Muscle of leg (tissue), 11 donors: ENCODE measurements around the gene SHC3. TPM values are rescaled to one million over a fixed set of nuclear protein-coding genes. Genes with fewer than 3 reads are reported as not detected.

Experiments
- DNase-seq: peaks from one replicate; pipeline ENCODE4 v3.0.0; 2013
- H3K27ac ChIP-seq: one replicate; pipeline ENCODE4 v1.5.1; 2013; ENCODE audit warnings: mild to moderate bottlenecking, low read length, control low read depth
- H3K27me3 ChIP-seq: one replicate; pipeline ENCODE4 v1.6.1; 2013; ENCODE audit warnings: low read length; ENCODE audit not compliant: control insufficient read depth, insufficient read depth
- H3K36me3 ChIP-seq: one replicate; pipeline ENCODE4 v1.6.1; 2013; ENCODE audit warnings: low read length; ENCODE audit not compliant: control insufficient read depth, insufficient read depth
- H3K4me1 ChIP-seq: one replicate; pipeline ENCODE4 v1.6.1; 2013; ENCODE audit warnings: low read length; ENCODE audit not compliant: control insufficient read depth, insufficient read depth
- H3K4me3 ChIP-seq: one replicate; pipeline ENCODE4 v1.5.1; 2013; ENCODE audit warnings: low read length, control low read depth
- H3K9me3 ChIP-seq: replicated peaks from 2 replicates; pipeline ENCODE4 v1.6.1; 2013; ENCODE audit warnings: low read depth, low read length; ENCODE audit not compliant: control insufficient read depth
- WGBS: methylation state at CpG from one replicate; pipeline ENCODE4 v1.1.5; 2013; ENCODE audit warnings: missing lambda C conversion rate; ENCODE audit not compliant: insufficient coverage; 5-methylcytosine and 5-hydroxymethylcytosine counted together
- polyA plus RNA-seq, 8 donors: library from polyadenylated mRNA; unstranded; fragments of 120-200 nt; gene quantifications; one replicate each; pipeline versions ENCODE4 v1.2.1 to v1.2.3, GENCODE V29; 2013; ENCODE audit warnings: inconsistent platforms in 1 of 8, low replicate concordance in 1 of 8; ENCODE audit not compliant: insufficient read length in 8 of 8, insufficient read depth in 1 of 8
- total RNA-seq: library from RNA; stranded (reverse); fragments of 120-200 nt; gene quantifications from one replicate; pipeline ENCODE4 v1.2.4, GENCODE V29; 2013

Gene SHC3
- total and polyA plus RNA-seq, 9 donors, result 0.45 to 1.1 (median 0.65) TPM

DNA sequence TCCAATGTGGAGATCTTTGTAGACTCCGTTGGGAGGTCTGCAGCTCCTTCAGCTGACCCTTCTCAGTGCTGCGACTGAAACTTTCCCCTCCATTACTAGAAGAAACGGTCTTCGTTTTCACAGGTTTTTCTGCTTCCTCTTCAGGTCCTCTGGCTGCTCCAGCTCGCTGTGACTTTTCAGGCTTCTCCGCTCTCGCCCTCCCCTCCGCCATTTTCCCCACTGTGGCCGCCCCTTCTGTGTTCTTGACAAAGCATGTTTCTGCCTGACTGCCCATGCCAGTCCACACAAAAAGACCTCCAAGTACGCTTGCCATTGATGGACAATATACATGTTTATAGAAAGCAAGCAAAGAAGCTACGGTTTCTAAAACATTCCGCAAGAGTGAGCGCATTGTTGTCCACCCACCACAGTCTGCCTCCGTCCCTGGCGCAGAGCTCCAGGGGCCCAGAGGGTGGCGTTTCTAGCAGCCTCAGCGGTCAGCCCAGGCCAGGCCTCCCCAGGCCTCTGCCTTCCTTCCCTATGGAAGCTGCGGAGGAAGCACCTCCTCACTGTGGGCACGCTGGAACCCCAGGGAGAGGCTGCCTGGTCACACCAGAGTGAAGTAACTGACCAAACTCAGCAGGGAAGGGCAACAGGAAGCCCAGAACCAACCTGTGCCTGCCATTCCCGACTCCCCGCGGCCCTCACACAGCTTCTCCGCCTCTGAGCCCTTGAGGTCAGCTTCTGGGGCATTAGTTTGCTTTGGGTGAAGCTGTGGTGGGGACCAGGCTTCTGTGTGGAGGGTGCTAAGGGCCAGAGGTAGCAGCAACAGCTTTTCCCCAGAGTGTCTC is 207.3 kb downstream of the SHC3 start:
- no peak for DNase-seq
- Histone ChIP-seq H3K4me3 (no peak overlapping the region), H3K27me3 (no peaks in the 10 kb centered on the region), H3K4me1 (no peaks in the 10 kb centered on the region), H3K36me3 (no peaks in the 10 kb centered on the region), H3K9me3 (peaks cover 2% of the 10 kb centered on the region), H3K27ac (no peak overlapping the region)
- 96% methylated on average over 19 of the region's 23 CpGs for WGBS

DNA sequence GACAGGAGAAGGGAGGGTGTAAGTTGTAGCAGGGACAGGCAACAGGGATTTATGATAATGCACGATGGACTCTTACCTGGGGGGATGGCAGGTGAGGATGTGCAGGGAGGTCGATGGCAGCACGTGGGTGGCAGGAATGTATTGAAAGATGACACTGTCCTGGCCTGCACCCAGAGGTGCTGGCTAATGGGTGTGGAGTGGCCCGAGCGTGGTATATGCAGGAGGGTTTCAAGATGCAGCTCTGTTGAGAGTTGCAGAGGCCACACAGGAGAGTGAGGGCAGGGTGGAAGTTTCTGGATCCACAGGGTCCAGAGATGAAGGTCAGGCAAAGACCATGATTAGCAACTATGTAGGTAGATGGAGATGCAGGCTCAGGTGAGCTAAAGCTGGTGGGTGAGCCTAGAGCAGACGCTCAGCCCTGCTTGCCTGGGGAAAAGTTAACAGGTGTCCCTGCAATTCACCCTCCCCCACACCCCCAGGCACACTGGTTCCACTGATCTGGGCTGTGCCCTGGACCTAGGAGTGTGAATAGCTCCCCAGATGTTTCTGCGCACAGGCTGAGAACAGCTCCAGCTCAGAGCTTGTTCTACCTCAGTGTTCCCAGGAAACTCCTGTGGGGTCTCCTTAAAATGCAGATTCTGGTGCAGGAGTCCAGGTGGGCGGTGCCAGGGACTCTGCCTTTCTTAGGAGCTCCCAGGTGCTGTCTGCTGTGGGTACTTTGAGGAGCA is 208.8 kb downstream of the SHC3 start:
- H3K36me3 ChIP-seq, result no peaks in the 10 kb centered on the region
- WGBS, result 48% methylated on average over 6 of the region's 8 CpGs
- no peak overlapping the region for H3K4me3 ChIP-seq

DNA sequence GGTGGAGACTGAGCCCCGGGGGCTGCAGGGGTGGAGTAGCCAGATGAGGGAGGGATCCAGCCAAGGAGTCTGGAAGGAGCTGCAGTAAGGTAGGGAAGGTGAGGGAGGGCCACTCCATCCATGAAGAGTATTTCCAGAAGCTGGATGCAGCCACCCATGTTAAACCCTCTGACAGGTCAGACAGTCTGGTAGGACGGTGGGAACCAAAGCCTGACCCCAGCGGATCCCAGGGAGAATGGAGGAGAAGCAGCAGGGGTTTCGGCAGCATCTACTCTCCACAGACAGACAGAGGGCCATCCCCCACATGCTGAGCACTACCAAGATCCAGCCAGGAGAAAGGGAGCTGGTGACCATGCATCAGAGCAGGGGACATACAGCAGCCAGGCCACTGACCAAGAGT is 209.8 kb downstream of the SHC3 start:
- no peak for DNase-seq
- Histone ChIP-seq H3K27ac (no peak overlapping the region), H3K9me3 (peaks cover 2% of the 10 kb centered on the region), H3K36me3 (no peaks in the 10 kb centered on the region), H3K27me3 (no peaks in the 10 kb centered on the region), H3K4me1 (no peaks in the 10 kb centered on the region), H3K4me3 (no peak overlapping the region)
- WGBS, result 85% methylated on average over 3 of the region's 4 CpGs

More for the DNA sequence above, 208.8 kb downstream of the SHC3 start:
- no peak for DNase-seq
- no peak overlapping the region for H3K27ac ChIP-seq
- H3K27me3 ChIP-seq, result no peaks in the 10 kb centered on the region
- H3K4me1 ChIP-seq, result no peaks in the 10 kb centered on the region
- peaks cover 2% of the 10 kb centered on the region for H3K9me3 ChIP-seq

DNA sequence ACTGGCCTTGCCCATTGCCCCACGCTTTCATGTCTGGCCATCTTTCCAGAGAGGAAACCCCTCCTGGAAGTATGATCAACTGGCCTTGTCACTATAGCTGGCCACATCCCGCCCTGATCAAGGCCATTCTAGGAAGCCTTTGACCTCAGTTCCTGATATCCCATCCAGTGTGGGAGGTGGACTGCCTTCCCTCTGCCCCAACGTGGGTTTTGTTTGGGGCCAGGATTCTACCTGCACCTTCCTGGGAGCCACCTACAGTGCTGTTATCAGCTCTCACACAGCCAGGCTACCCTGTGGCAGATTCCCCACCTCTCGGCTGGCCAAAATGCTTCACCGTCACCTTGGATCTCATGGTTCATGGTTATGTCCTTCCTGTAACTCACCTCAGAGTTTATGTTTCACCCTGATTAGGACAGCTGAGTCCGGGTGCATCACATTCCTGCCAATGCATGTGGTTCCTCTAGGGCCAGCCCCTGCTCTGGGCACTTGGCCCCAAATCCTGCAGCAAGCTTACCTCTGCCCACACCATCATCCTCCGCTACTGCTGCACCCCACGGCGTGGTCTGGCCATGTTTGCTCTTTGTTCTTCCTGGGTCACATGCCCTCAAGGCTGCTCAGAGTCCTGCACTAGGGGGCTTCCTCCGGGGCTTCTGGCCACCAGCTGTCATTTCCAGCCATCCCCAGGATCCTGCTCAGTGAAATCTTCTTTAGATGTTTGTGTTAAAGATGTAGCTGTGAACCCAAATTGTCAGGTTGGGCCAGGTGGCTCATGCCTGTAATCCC is 211.5 kb downstream of the SHC3 start:
- 84% methylated on average over 9 of the region's 10 CpGs for WGBS
- DNase-seq, result no peak
- H3K9me3 ChIP-seq, result no peaks in the 10 kb centered on the region
- H3K4me3 ChIP-seq, result no peak overlapping the region
- H3K4me1 ChIP-seq, result no peaks in the 10 kb centered on the region
- H3K36me3 ChIP-seq, result no peaks in the 10 kb centered on the region
- no peak overlapping the region for H3K27ac ChIP-seq
- H3K27me3 ChIP-seq, result no peaks in the 10 kb centered on the region

DNA sequence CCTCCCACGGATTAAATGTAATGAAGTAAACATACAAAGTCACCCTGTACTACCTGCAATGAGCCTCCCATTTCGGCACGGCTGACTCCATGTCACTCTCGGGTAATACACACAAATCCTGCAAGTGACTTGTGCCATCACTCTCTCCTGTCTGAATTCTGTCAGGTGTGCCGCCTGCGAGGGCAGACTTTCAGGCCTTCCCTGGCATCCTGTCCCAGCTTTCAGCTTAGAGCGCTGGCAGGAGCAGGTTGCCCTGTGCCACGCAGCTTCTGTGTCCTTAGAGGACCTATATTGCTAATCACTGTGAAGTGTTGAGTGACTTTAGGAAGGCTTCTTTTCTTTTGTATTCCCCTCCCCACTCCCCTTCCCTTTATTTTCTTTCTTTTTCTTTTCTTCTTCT is 213.1 kb downstream of the SHC3 start:
- DNase-seq, result no peak
- no peak overlapping the region for H3K4me3 ChIP-seq
- H3K9me3 ChIP-seq, result no peaks in the 10 kb centered on the region
- H3K36me3 ChIP-seq, result no peaks in the 10 kb centered on the region
- 75% methylated on average over 3 of the region's 8 CpGs for WGBS
- H3K27ac ChIP-seq, result no peak overlapping the region
- peaks cover 3% of the 10 kb centered on the region for H3K27me3 ChIP-seq
- H3K4me1 ChIP-seq, result no peaks in the 10 kb centered on the region

DNA sequence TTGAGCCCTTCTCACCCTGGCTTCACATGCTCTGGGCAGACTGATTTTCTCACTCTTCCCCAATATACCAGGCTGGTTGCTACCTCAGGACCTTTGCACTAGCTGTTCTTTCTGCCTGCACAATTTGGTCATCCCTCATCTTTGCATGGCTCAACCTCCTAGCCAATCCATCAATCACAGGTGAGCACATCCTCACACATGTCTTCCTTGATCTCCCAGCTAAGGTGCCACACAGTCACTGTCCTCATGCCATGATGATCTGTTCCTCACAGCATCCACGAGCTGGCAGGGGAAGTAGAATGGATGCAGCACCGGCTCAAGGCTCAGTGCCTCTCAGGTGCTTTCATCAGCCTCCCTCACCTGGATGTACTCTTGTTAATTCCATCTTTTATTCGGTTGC is 218.0 kb downstream of the SHC3 start:
- Histone ChIP-seq H3K4me3 (no peak overlapping the region), H3K36me3 (no peaks in the 10 kb centered on the region), H3K27ac (no peak overlapping the region), H3K4me1 (no peaks in the 10 kb centered on the region), H3K27me3 (peaks cover 7% of the 10 kb centered on the region), H3K9me3 (no peaks in the 10 kb centered on the region)
- WGBS, result 67% methylated on average over 2 of the region's 3 CpGs
- DNase-seq, result no peak

DNA sequence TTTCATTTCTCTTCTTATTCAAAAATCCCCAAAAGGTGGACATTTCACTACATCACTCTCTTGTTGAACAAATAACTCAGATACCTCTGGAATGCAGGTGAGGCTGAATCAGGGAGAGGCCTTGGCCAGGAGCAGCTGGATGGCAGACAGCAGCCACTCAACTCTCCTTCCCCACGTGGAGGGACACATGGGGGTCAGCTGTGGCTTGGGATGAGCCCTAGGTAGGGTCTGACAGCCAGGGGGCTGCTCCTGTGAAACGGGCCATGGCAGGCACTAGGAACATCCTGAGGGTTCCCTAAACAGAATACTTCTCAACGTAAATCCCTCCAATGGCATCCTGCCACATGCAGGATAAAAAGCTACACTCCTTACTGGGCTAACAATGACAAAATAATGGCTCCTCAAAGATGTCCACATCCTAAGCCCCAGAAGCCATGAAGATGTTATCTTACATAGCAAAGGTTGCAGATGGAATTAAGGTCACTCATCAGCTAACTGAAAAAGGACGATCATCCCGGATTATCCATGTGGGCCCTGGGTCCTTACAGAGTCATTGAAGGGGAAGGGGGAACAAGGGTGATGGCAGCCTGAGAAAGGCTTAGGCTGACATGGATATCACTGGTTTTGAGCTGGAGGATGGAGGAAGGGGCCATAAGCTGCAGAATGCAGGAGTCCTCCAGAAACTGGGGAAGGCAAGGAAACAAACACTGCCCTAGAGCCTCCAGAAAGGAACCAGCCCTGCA is 218.7 kb downstream of the SHC3 start:
- no peaks in the 10 kb centered on the region for H3K9me3 ChIP-seq
- 71% methylated on average over 4 of the region's 5 CpGs for WGBS

DNA sequence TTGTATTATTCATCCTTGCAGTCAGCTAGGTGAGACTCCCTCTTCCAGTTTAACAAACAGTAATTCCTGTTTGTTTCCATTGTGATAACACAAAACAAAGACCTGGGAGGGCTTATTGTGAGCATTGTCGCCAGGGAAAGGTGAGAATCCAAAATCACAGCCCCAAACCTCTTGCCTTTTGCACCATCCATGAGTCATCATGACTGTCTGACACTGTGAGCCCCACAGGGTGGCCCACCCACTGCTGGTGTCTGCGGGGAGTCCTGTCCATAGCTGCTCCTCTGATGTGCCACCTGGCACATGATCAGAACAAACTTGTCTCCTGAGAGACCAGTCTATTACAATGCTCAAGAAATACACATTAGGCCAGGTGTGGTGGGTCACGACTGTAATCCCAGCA is 221.1 kb downstream of the SHC3 start:
- no peaks in the 10 kb centered on the region for H3K36me3 ChIP-seq
- H3K27me3 ChIP-seq, result peaks cover 7% of the 10 kb centered on the region
- no peaks in the 10 kb centered on the region for H3K9me3 ChIP-seq
- H3K27ac ChIP-seq, result no peak overlapping the region
- H3K4me1 ChIP-seq, result peaks cover 17% of the 10 kb centered on the region
- no peak for DNase-seq
- 73% methylated on average over 1 of the region's 3 CpGs for whole genome bisulfite sequencing
- no peak overlapping the region for H3K4me3 ChIP-seq

More for the DNA sequence above, 218.7 kb downstream of the SHC3 start:
- no peak overlapping the region for H3K27ac ChIP-seq
- H3K4me3 ChIP-seq, result no peak overlapping the region
- H3K4me1 ChIP-seq, result no peaks in the 10 kb centered on the region
- peaks cover 7% of the 10 kb centered on the region for H3K27me3 ChIP-seq
- no peak for DNase-seq
- H3K36me3 ChIP-seq, result no peaks in the 10 kb centered on the region
